Gastroesophageal sphincter (tissue), 4 donors: ENCODE data around the gene SLC25A44. TPM values are rescaled to one million over a fixed set of nuclear protein-coding genes. Genes with fewer than 3 reads are reported as not detected.
"Not testable (repeated sequence)": the region's sequence is repeated elsewhere in the genome, so short reads cannot be mapped to it uniquely, and the experiment has no call there.

Experiments used
- ATAC-seq: fragments of 150-250 bp; one replicate; pipeline ENCODE4 v1.9.1; 2016; ENCODE audit warnings: mild to moderate bottlenecking, moderate library complexity
- H3K27ac ChIP-seq, 4 donors: fragments of 200-600 bp; sonication (generic) in 3 of 4; 1 replicate in 3 of 4; 2 replicates in 1 of 4; pipeline ENCODE4 v1.5.1; 2016 to 2019
- H3K27me3 ChIP-seq: fragments of 200-600 bp; sonication (generic); one replicate; pipeline ENCODE4 v1.5.1; 2019
- H3K36me3 ChIP-seq, 2 donors: fragments of 200-600 bp; sonication (generic); one replicate each; pipeline ENCODE4 v1.5.1; 2019; ENCODE audit warnings: control low read depth in 1 of 2
- H3K4me1 ChIP-seq, 3 donors: fragments of 200-600 bp; sonication (generic); 1 replicate in 2 of 3; 2 replicates in 1 of 3; pipeline ENCODE4 v1.5.1; 2016 to 2019; ENCODE audit warnings: control low read depth in 2 of 3
- H3K4me3 ChIP-seq, 2 donors: fragments of 200-600 bp; sonication (generic); one replicate each; pipeline ENCODE4 v1.5.1; 2019; ENCODE audit warnings: mild to moderate bottlenecking in 1 of 2, moderate library complexity in 1 of 2
- H3K9me3 ChIP-seq, 3 donors: fragments of 200-600 bp; sonication (generic); one replicate each; pipeline ENCODE4 v1.5.1; 2017 to 2019; ENCODE audit warnings: control low read depth in 2 of 3
- EP300 ChIP-seq: sonication (generic); formaldehyde crosslinking; IDR thresholded peaks from one replicate; pipeline ENCODE4 v1.6.1; 2017; ENCODE audit warnings: antibody characterized with exemption, mild to moderate bottlenecking
- POLR2A ChIP-seq, 2 donors: fragments of 450-650 bp; IDR thresholded peaks; one replicate each; pipeline ENCODE4 v1.6.1; 2017; ENCODE audit warnings: antibody characterized with exemption in 2 of 2, mild to moderate bottlenecking in 2 of 2, moderate library complexity in 1 of 2
- POLR2AphosphoS5 ChIP-seq: sonication (generic); formaldehyde crosslinking; IDR thresholded peaks from one replicate; pipeline ENCODE4 v1.6.1; 2017; ENCODE audit warnings: antibody characterized with exemption
- WGBS, 2 donors: methylation state at CpG; one replicate each; pipeline ENCODE4 v1.1.5; 2018; ENCODE audit warnings: low coverage in 1 of 2; 5-methylcytosine and 5-hydroxymethylcytosine counted together
- total RNA-seq, 4 donors: library from RNA; depleted of rRNA; stranded (reverse); fragments of >200 nt; gene quantifications; one replicate each; pipeline ENCODE4 v1.1.0, GENCODE V29; 2016
- TF ChIP-seq, protein P1 (sequence below), 4 experiments: fragments of 200-600 bp in 2 of 4; fragments of 450-650 bp in 2 of 4; sonication (generic) in 1 of 4; IDR thresholded peaks; one replicate each; pipeline ENCODE4 v1.5.1; 2017 to 2019; ENCODE audit warnings: antibody characterized with exemption in 4 of 4, mild to moderate bottlenecking in 2 of 4, moderate library complexity in 2 of 4

SLC25A44 gene
- total RNA-seq, 4 donors from 2014 or later, result 9.4 to 17.0 (median 12.7) TPM

DNA sequence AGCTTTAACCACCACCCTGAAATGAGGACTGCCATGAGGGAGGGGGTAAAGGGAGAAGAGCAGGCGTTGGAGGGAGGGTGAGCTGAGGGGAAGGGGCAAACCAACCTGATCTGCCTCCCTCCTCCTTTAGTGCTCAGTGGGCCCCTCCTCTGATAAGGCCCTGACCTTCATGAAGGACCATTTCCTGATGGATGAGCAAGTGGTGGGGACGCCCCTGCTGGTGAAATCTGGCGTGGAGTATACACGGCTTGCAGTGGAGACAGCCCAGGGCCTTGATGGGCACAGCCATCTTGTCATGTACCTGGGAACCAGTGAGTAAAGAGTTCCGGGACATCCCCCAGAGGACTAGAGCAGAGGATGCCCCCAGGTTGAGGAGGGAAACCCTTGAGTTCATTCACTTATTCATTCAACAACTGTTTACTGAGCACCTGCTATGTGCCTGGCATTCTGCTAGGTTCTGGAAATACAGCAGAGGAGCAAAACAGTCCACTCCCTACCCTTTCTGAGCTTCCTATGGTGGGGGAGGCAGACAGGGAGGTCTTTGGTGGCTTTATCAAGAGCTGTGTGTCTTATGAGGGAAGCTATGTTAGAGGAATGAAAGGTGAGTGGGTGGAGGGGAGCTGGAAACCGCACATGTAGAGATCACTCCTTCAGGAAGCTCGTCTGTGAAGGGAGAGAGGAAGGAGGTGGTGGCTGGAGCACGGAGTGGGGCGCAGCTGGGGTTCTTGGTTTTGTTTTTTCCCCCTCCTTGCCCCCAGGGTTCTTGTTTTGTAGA lies 21.0 kb upstream of the SLC25A44 start:
- 77 to 83% methylated on average over 1 to 5 of the region's 9 CpGs for WGBS, 2 donors

DNA sequence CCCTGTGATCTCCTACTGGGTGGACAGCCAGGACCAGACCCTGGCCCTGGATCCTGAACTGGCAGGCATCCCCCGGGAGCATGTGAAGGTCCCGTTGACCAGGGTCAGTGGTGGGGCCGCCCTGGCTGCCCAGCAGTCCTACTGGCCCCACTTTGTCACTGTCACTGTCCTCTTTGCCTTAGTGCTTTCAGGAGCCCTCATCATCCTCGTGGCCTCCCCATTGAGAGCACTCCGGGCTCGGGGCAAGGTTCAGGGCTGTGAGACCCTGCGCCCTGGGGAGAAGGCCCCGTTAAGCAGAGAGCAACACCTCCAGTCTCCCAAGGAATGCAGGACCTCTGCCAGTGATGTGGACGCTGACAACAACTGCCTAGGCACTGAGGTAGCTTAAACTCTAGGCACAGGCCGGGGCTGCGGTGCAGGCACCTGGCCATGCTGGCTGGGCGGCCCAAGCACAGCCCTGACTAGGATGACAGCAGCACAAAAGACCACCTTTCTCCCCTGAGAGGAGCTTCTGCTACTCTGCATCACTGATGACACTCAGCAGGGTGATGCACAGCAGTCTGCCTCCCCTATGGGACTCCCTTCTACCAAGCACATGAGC lies 17.2 kb upstream of the SLC25A44 start:
- TF ChIP-seq EP300 (no peak), POLR2AphosphoS5 (no peak), POLR2A (IDR thresholded peaks at IDR 0.05) (no peak)
- TF ChIP-seq, protein P1, sequence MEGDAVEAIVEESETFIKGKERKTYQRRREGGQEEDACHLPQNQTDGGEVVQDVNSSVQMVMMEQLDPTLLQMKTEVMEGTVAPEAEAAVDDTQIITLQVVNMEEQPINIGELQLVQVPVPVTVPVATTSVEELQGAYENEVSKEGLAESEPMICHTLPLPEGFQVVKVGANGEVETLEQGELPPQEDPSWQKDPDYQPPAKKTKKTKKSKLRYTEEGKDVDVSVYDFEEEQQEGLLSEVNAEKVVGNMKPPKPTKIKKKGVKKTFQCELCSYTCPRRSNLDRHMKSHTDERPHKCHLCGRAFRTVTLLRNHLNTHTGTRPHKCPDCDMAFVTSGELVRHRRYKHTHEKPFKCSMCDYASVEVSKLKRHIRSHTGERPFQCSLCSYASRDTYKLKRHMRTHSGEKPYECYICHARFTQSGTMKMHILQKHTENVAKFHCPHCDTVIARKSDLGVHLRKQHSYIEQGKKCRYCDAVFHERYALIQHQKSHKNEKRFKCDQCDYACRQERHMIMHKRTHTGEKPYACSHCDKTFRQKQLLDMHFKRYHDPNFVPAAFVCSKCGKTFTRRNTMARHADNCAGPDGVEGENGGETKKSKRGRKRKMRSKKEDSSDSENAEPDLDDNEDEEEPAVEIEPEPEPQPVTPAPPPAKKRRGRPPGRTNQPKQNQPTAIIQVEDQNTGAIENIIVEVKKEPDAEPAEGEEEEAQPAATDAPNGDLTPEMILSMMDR (IDR thresholded peaks at IDR 0.05), result no peak
- H3K4me3 ChIP-seq, result no peak overlapping the region
- H3K27ac ChIP-seq, result no peak overlapping the region
- ATAC-seq, result no peak
- peaks cover 0 to 24% of the 10 kb centered on the region in 2 donors for H3K36me3 ChIP-seq
- no CpG with 5 or more reads among the region's 12 CpGs for WGBS, 2 donors
- no peaks in the 10 kb centered on the region for H3K9me3 ChIP-seq
- peaks cover 5% of the 10 kb centered on the region for H3K27me3 ChIP-seq
- no peaks in the 10 kb centered on the region for H3K4me1 ChIP-seq

More for the DNA sequence above, 21.0 kb upstream of the SLC25A44 start:
- Histone ChIP-seq H3K9me3 (no peaks in the 10 kb centered on the region), H3K4me3 (no peak overlapping the region), H3K4me1 (no peaks in the 10 kb centered on the region), H3K27me3 (no peaks in the 10 kb centered on the region), H3K36me3 (peaks cover 0 to 24% of the 10 kb centered on the region in 2 donors), H3K27ac (no peak overlapping the region)
- no peak for TF ChIP-seq POLR2AphosphoS5
- no peak for TF ChIP-seq EP300
- no peak for TF ChIP-seq POLR2A (IDR thresholded peaks at IDR 0.05)
- TF ChIP-seq, protein P1 (IDR thresholded peaks at IDR 0.05), result no peak
- no peak for ATAC-seq

DNA sequence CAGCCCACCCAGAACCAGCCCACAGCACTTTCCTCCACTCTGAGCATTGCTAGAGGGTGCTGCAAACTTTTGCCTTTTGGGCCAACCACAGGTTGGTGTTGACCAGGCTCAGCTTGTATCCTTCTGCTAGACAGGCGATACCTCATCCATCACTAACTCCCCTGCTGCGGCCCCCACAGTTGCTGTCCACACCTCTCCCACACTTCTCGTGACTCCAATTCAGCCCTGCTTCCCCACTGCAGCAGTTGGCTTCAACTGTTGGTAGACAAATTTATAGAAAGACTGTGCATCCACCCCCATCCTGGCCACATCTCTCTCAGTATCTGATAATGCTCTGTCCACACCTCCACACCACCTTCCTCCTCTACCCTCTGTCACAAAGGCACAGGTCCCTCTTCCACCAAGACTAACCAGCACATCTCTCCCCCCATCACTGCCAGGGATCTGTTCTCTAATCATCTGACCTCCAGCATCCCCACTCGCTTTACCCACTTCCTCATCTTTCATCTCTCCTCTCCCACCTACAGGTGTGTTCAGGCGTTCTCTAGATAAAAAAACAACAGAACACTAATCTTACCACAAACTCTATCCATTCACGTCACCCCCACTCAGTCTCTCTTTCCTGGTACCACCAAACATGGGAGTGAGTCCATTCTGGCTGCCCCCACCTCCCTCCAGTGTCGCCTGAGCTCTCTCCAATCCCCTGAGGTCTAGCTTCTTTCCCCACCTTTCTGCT lies 15.8 kb upstream of the SLC25A44 start:
- 78 to 83% methylated on average over 6 to 7 of the region's 7 CpGs for WGBS, 2 donors
- Histone ChIP-seq H3K27me3 (peaks cover 5% of the 10 kb centered on the region), H3K36me3 (peaks cover 0 to 24% of the 10 kb centered on the region in 2 donors), H3K4me1 (no peaks in the 10 kb centered on the region), H3K4me3 (no peak overlapping the region), H3K27ac (no peak overlapping the region), H3K9me3 (no peaks in the 10 kb centered on the region)
- ATAC-seq, result no peak
- TF ChIP-seq POLR2A (IDR thresholded peaks at IDR 0.05), result no peak
- no peak for TF ChIP-seq POLR2AphosphoS5
- TF ChIP-seq, protein P1 (IDR thresholded peaks at IDR 0.05), result no peak
- no peak for TF ChIP-seq EP300

DNA sequence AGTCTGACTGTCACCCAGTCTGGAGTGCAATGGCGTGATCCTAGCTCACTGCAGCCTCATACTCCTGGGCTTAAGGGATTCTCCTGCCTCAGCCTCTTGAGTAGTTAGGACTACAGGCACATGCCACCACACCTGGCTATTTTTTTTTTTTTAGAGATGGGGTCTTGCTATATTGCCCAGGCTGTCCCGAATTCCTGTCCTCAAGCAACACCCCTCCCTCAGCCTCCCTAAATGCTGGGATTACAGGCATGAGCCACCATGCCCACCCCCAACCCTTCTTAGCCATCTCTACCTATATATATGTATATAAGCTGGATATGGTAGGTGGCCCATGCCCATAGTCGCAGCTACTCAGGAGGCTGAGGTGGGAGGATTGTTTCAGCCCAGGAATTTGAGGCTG lies 13.4 kb upstream of the SLC25A44 start:
- no peak for ATAC-seq
- Histone ChIP-seq H3K27ac (no peak overlapping the region), H3K4me1 (no peaks in the 10 kb centered on the region), H3K9me3 (no peaks in the 10 kb centered on the region), H3K36me3 (peaks cover 0 to 14% of the 10 kb centered on the region in 2 donors), H3K4me3 (no peak overlapping the region), H3K27me3 (peaks cover 5% of the 10 kb centered on the region)
- TF ChIP-seq POLR2AphosphoS5 (no peak), EP300 (no peak), POLR2A (IDR thresholded peaks at IDR 0.05) (no peak)
- TF ChIP-seq, protein P1 (IDR thresholded peaks at IDR 0.05), result no peak
- WGBS, 2 donors, result 100% methylated on average over 2 to 3 of the region's 3 CpGs

DNA sequence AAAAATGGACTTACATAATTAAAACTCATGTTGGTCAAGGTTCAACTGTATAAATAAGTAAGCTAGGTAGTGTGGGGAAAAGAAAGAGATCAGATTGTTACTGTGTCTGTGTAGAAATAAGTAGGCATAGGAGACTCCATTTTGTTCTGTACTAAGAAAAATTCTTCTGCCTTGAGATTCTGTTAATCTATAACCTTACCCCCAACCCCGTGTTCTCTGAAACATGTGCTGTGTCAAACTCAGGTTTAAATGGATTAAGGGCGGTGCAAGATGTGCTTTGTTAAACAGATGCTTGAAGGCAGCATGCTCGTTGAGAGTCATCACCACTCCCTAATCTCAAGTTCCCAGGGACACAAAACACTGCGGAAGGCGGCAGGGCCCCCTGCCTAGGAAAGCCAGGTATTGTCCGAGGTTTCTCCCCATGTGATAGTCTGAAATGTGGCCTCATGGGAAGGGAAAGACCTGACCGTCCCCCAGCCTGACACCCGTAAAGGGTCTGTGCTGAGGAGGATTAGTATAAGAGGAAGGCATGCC lies 12.4 kb upstream of the SLC25A44 start:
- H3K4me1 ChIP-seq, H3K27ac ChIP-seq, H3K9me3 ChIP-seq, ATAC-seq, H3K4me3 ChIP-seq, H3K27me3 ChIP-seq, H3K36me3 ChIP-seq: not testable (repeated sequence)
- 29 to 35% methylated on average over 4 to 8 of the region's 8 CpGs for WGBS, 2 donors

DNA sequence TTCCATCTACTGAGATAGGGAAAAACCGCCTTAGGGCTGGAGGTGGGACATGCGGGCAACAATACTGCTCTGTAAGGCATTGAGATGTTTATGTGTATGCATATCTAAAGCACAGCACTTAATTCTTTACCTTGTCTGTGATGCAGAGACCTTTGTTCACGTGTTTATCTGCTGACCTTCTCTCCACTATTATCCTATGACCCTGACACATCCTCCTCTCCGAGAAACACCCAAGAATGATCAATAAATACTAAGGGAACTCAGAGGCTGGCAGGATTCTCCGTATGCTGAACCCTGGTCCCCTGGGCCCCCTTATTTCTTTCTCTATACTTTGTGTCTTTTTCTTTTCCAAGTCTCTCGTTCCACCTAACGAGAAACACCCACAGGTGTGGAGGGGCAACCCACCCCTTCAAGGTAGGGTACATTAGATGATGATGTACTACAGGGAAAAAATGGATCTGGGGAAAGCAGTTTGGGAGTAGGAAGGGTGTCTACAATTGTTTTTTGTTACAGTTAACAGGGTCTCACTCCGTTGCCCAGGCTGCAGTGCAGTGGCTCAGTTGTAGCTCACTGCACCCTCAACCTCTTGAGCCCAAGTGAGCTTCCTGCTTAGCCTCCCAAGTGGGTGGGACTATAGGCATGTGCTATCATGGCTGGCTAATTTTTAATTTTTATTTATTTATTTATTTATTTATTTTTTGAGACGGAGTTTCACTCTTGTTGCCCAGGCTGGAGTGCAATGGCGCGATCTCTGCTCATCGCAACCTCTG lies 11.7 kb upstream of the SLC25A44 start:
- not testable (repeated sequence) for ATAC-seq, H3K27me3 ChIP-seq, H3K4me3 ChIP-seq, H3K36me3 ChIP-seq, H3K4me1 ChIP-seq, H3K9me3 ChIP-seq, H3K27ac ChIP-seq
- 59 to 81% methylated on average over 7 to 9 of the region's 12 CpGs for WGBS, 2 donors

DNA sequence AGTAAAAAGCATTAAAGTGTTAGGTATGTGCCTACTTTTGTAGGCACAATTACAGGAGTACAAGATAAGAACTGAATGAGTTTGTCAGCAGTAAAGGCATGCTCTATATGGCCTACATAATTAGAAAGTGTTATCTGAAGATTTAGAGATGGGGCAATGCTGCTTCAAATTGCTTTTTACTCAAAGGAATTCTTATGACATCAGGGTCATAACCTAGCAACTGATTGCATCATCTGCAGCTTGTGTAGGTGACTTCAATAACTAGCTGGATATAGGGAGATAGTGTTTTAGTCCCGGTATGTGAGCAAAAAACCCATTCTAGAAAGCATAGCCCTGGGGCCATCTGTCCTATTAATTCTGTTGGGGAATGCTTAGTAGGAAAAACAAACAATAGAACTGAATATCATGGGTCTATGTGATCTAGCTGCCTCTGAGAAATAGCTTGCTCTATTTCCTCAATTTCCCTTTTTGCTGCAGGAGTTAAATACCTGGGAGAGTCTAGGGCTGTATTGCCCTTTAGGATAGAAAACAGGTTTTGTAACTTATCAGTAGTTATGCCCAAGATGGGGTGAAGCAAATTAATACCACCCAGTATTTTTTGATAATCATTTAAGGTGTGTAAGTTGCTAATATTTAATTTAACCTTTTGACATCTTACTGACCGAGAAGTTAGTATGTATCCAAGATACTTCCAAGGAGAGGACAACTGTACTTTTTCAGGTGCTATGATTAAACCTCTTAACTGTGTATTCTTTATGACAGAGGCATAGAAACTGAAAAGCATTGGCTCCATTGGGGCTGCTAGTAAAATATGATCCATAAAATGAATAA lies 7.3 kb upstream of the SLC25A44 start:
- not testable (repeated sequence) for H3K27me3 ChIP-seq, H3K36me3 ChIP-seq, H3K9me3 ChIP-seq, H3K4me1 ChIP-seq, H3K4me3 ChIP-seq, H3K27ac ChIP-seq, ATAC-seq
- 81 to 88% methylated on average over 1 to 2 of the region's 2 CpGs for WGBS, 2 donors
